Fibroblast of lung (primary cell): ENCODE results near the gene DBET. TPM values are rescaled to one million over a fixed set of nuclear protein-coding genes. Genes with fewer than 3 reads are reported as not detected.
"Not testable (repeated sequence)": the region's sequence is repeated elsewhere in the genome, so short reads cannot be mapped to it uniquely, and the experiment has no call there.

Experiments used
- DNase-seq, 2 donors: peaks; one replicate each; pipeline versions ENCODE4 v3.0.0 to v3.0.0-alpha.2; 2010; ENCODE audit warnings: low read depth in 2 of 2
- H2AFZ ChIP-seq: 2 replicates; pipeline ENCODE4 v1.5.1; 2012; ENCODE audit warnings: low read length, control low read depth, inconsistent platforms
- H3K27ac ChIP-seq: 2 replicates; pipeline ENCODE4 v1.5.1; 2011; ENCODE audit warnings: low read length, control low read depth; ENCODE audit not compliant: insufficient read depth
- H3K27me3 ChIP-seq: 2 replicates; pipeline ENCODE4 v1.5.1; 2011; ENCODE audit warnings: mild to moderate bottlenecking, low read length; ENCODE audit not compliant: control insufficient read depth, insufficient read depth
- H3K36me3 ChIP-seq: 2 replicates; pipeline ENCODE4 v1.5.1; 2011; ENCODE audit warnings: low read length; ENCODE audit not compliant: control insufficient read depth, insufficient read depth
- H3K4me1 ChIP-seq: 2 replicates; pipeline ENCODE4 v1.5.1; 2011; ENCODE audit warnings: low read length; ENCODE audit not compliant: control insufficient read depth, insufficient read depth; ENCODE audit errors: extremely low read depth
- H3K4me2 ChIP-seq: 2 replicates; pipeline ENCODE4 v1.5.1; 2011; ENCODE audit warnings: low read length, control low read depth; ENCODE audit not compliant: insufficient read depth; ENCODE audit errors: extremely low read depth
- H3K4me3 ChIP-seq, 4 experiments: fragments of 200-600 bp in 1 of 4; sonication (generic) in 1 of 4; replicated peaks in 1 of 4; 2 replicates each; pipeline ENCODE4 v1.5.1; 2011 to 2016; ENCODE audit warnings: low read length in 4 of 4, low read depth in 3 of 4, mild to moderate bottlenecking in 3 of 4, control low read depth in 2 of 4, inconsistent platforms in 1 of 4, mixed read lengths in 1 of 4; ENCODE audit not compliant: insufficient read depth in 1 of 4; ENCODE audit errors: control extremely low read depth in 1 of 4
- H3K79me2 ChIP-seq: 2 replicates; pipeline ENCODE4 v1.5.1; 2012; ENCODE audit warnings: mild to moderate bottlenecking, low read length, inconsistent platforms; ENCODE audit not compliant: control insufficient read depth, insufficient read depth
- H3K9ac ChIP-seq: 2 replicates; pipeline ENCODE4 v1.5.1; 2011; ENCODE audit warnings: mild to moderate bottlenecking, low read length, control low read depth; ENCODE audit not compliant: insufficient read depth
- H3K9me3 ChIP-seq: 2 replicates; pipeline ENCODE4 v1.5.1; 2012; ENCODE audit warnings: low read depth, low read length; ENCODE audit not compliant: control insufficient read depth, insufficient read depth
- H4K20me1 ChIP-seq: 2 replicates; pipeline ENCODE4 v1.5.1; 2011; ENCODE audit warnings: low read length; ENCODE audit not compliant: control insufficient read depth, insufficient read depth; ENCODE audit errors: extremely low read depth
- EZH2 ChIP-seq: IDR thresholded peaks from 2 replicates; pipeline ENCODE4 v1.5.1; 2012; ENCODE audit warnings: low read length, control low read depth, mild to moderate bottlenecking; ENCODE audit errors: missing control alignments
- polyA minus RNA-seq: library from RNA; depleted of rRNA, polyadenylated mRNA; stranded (reverse); fragments of >200 nt; gene quantifications from 2 replicates; pipeline ENCODE4 v1.2.3, GENCODE V29; 2011; ENCODE audit warnings: low replicate concordance
- polyA plus RNA-seq, 2 donors: library from polyadenylated mRNA; depleted of rRNA in 1 of 2; stranded (reverse) in 1 of 2; unstranded in 1 of 2; fragments of >200 nt; gene quantifications; 2 replicates each; pipeline ENCODE4 v1.2.1, GENCODE V29; 2011 to 2012; ENCODE audit warnings: missing spikeins in 1 of 2
- total RNA-seq: library from RNA; depleted of rRNA; stranded (reverse); fragments of >200 nt; gene quantifications from 2 replicates; pipeline ENCODE4 v1.2.1, GENCODE V29; 2014
- TF ChIP-seq, protein P1 (sequence below), 2 donors: IDR thresholded peaks in 1 of 2; conservative IDR thresholded peaks in 1 of 2; 1 replicate in 1 of 2; 2 replicates in 1 of 2; pipeline ENCODE4 v1.5.1; 2011 to 2012; ENCODE audit warnings: low read length in 2 of 2, control low read depth in 1 of 2, inconsistent platforms in 1 of 2, low read depth in 1 of 2, mild to moderate bottlenecking in 1 of 2

The DBET gene
- total RNA-seq (not detected in 2 replicates), polyA plus RNA-seq (not detected in 2 replicates), polyA minus RNA-seq (not detected in 2 replicates)
- polyA plus RNA-seq (2012), result not detected in 2 replicates

DNA sequence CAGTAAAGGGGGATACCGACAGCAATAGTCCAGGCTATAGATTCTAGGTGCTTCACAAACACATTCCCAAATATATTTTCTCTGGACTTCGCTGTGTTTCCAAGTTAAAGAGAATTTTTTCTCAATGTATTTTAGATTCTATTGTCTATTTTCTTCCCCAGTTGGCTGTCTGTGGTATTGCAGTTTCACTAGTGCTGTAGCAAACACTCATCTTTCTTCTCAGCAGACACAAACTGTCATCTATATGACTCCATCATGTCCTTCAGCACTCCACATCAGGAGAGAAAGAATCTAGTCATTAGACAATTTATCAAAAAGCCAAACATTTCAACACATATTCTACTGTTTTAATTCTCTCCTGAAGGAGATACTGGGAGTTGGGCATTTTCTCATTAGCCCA lies at the start of gene DBET:
DBET (plus strand) TSS at position 161 of the 400 bp plus-strand sequence.
- not testable (repeated sequence) for H3K27ac ChIP-seq, H3K36me3 ChIP-seq, H3K4me2 ChIP-seq, H3K27me3 ChIP-seq, H3K79me2 ChIP-seq, H4K20me1 ChIP-seq, DNase-seq, H2AFZ ChIP-seq, H3K9me3 ChIP-seq, H3K9ac ChIP-seq, H3K4me3 ChIP-seq, H3K4me1 ChIP-seq

DNA sequence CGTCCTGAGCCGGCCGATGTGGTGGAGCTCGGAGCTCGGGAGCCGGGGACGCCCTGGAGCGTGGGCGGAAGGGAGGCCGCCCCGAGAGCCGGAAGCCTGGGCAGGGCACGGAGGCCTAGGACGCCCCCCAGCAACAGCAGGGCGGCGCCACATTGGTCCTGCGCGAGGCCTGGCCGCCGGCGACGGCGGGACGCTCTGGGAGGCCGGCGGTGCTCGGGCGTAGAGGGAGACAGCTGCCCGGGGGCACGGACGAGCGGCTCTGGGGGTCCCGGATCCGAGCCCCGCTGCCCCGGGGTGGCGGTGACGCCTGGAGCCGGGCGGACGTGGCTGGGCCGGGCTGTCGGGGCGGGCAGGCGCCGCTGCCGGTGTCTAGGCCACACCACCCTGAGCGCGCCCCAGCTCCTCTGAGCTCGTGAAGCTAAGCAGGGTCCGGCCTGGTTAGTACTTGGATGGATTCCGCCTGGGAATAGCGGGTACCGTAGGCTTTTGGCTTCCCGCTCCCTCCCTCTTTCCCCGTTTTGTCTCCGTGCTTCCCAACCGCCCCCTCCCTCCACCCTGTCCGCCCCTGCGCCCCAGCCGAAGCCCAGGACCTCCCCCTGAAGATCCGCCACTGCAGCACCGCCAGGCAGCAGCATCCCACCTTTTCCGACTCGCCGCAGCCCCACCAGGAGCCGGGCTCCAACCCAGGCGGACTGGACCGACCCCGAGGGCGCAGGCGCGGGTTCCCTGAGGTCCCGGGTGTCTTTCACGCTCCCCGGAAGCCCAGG lies 49.3 kb upstream of the DBET start:
- no peak overlapping the region for H3K27ac ChIP-seq
- H3K27me3 ChIP-seq, result peaks cover 34% of the 10 kb centered on the region
- H3K4me1 ChIP-seq, result no peaks in the 10 kb centered on the region
- no peaks in the 10 kb centered on the region for H3K9me3 ChIP-seq
- H3K4me3 ChIP-seq, result peak overlapping the region in 2 of 4 experiments; percentile 12 to 40
- H4K20me1 ChIP-seq, result no peaks in the 10 kb centered on the region
- H2AFZ ChIP-seq, result no peak overlapping the region
- H3K9ac ChIP-seq, result no peak overlapping the region
- H3K4me2 ChIP-seq, result peak overlapping the region; percentile 25
- no peaks in the 10 kb centered on the region for H3K36me3 ChIP-seq
- no peaks in the 10 kb centered on the region for H3K79me2 ChIP-seq
- DNase-seq, result no peak
- no peak for TF ChIP-seq EZH2
- TF ChIP-seq, protein P1, sequence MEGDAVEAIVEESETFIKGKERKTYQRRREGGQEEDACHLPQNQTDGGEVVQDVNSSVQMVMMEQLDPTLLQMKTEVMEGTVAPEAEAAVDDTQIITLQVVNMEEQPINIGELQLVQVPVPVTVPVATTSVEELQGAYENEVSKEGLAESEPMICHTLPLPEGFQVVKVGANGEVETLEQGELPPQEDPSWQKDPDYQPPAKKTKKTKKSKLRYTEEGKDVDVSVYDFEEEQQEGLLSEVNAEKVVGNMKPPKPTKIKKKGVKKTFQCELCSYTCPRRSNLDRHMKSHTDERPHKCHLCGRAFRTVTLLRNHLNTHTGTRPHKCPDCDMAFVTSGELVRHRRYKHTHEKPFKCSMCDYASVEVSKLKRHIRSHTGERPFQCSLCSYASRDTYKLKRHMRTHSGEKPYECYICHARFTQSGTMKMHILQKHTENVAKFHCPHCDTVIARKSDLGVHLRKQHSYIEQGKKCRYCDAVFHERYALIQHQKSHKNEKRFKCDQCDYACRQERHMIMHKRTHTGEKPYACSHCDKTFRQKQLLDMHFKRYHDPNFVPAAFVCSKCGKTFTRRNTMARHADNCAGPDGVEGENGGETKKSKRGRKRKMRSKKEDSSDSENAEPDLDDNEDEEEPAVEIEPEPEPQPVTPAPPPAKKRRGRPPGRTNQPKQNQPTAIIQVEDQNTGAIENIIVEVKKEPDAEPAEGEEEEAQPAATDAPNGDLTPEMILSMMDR (conservative IDR thresholded peaks at IDR 0.05 in 1 of 2, IDR thresholded peaks at IDR 0.05 in 1 of 2; ENCODE audit: low read depth in 1 of 2, low read length in 2 of 2), result no peak

DNA sequence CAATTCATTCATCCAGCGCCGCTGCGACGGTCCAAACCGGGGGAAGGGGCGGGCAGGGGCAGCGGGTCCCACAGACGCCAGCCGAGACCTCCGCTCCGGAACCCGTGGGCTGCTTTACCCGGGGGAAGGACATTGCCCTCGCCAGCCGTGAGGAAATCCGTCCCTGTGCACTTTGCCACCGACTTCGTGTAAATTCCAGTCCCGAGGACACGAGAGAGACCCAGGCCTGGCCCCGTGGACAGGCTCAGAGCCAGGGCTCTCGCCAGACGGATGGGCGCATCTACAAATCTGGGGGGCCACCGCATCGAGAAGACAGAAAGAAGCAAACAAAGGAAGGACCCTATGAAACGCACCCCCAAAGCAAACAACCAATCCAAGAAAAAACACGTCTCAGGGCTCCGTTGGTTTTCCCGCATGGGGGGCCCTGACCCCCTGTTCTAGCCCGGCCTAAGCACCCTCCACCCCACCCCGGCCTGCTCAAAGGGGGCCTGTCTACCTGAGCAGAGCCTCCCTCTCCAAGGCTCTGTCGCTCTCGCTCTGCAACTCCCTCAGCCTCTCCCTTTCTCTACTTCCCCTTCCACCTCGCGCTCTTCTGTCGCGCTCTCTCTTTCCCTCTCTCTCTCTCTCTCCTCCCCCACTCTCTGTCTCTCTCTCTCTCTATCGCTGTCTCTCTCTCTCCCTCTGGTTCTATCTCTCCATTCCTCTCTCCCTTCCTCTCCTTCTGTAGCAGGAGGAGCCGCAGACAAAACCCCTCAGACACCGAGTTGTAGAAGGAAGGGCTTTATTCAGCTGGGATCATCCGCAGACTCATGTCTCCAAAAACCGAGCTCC lies 48.5 kb upstream of the DBET start:
- H3K9me3 ChIP-seq, result no peaks in the 10 kb centered on the region
- H3K79me2 ChIP-seq, result no peaks in the 10 kb centered on the region
- H3K4me2 ChIP-seq, result no peak overlapping the region
- H3K4me1 ChIP-seq, result no peaks in the 10 kb centered on the region
- no peaks in the 10 kb centered on the region for H3K36me3 ChIP-seq
- no peak overlapping the region for H3K27ac ChIP-seq
- H4K20me1 ChIP-seq, result no peaks in the 10 kb centered on the region
- H3K27me3 ChIP-seq, result peaks cover 41% of the 10 kb centered on the region
- H3K4me3 ChIP-seq, result no peak overlapping the region
- TF ChIP-seq, protein P1 (conservative IDR thresholded peaks at IDR 0.05 in 1 of 2, IDR thresholded peaks at IDR 0.05 in 1 of 2; ENCODE audit: low read depth in 1 of 2, low read length in 2 of 2), result no peak
- peak; percentile 4 for TF ChIP-seq EZH2
- H2AFZ ChIP-seq, result no peak overlapping the region
- no peak for DNase-seq
- no peak overlapping the region for H3K9ac ChIP-seq
